SH-SY5Y (cell line): ENCODE results near the gene AK5.

Experiments used
- GATA2 ChIP-seq: IDR thresholded peaks from 2 replicates; pipeline ENCODE4 v1.6.1; 2011; ENCODE audit warnings: mild to moderate bottlenecking, low read depth, low read length
- GATA3 ChIP-seq: IDR thresholded peaks from 2 replicates; pipeline ENCODE4 v1.6.1; 2011; ENCODE audit warnings: low read depth, mild to moderate bottlenecking, low read length, moderate library complexity

- TF ChIP-seq GATA2 = no peak
- TF ChIP-seq GATA3 = no peak
Measured at GRCh38 chr1:77548285-77548684, 266.5 kb downstream of the AK5 start.
